ENCODE data around the gene GSTP1. TPM values are rescaled to one million over a fixed set of nuclear protein-coding genes. Genes with fewer than 3 reads are reported as not detected.

GSTP1 gene
- polyA plus RNA-seq, 1 donor (not counting 4 experiments of a cell fraction or from before 2014, with no cell fraction given), result 1,575 TPM

- no peaks in the 10 kb centered on the region for H3K9me1 ChIP-seq (ENCODE audit: control insufficient read depth, extremely low read depth, insufficient read depth, low read length)
- FAIRE-seq, result no peak
- no peak overlapping the region for H3K27ac ChIP-seq (ENCODE audit: control insufficient read depth, insufficient read depth, low read length)
- H2AFZ ChIP-seq (ENCODE audit: control insufficient read depth, low read length), result no peak overlapping the region
- no peaks in the 10 kb centered on the region for H3K36me3 ChIP-seq (ENCODE audit: control insufficient read depth in 2 of 2, extremely low read depth in 1 of 2, insufficient read depth in 2 of 2, low read length in 2 of 2)
- H3K79me2 ChIP-seq (ENCODE audit: control insufficient read depth, insufficient read depth, low read length), result no peaks in the 10 kb centered on the region
- H3K9me3 ChIP-seq (ENCODE audit: control insufficient read depth, low read depth, low read length), result no peaks in the 10 kb centered on the region
- no peaks in the 10 kb centered on the region for H4K20me1 ChIP-seq (ENCODE audit: control insufficient read depth, extremely low read depth, insufficient read depth, low read length)
- H3K4me3 ChIP-seq (ENCODE audit: control insufficient read depth in 2 of 3, extremely low read depth in 1 of 3, insufficient read depth in 2 of 3, low read depth in 1 of 3, low read length in 3 of 3), result no peak overlapping the region
- no peak overlapping the region for H3K4me2 ChIP-seq (ENCODE audit: control insufficient read depth, extremely low read depth, insufficient read depth, low read depth, low read length)
- no peaks in the 10 kb centered on the region for H3K27me3 ChIP-seq (ENCODE audit: control insufficient read depth, extremely low read depth, insufficient read depth, low read length)
- no peak for DNase-seq (ENCODE audit: low read depth, low spot score)
- dilution Hi-C loops (cut with MboI; ENCODE audit: extremely low pct_ligation_motif_present, low sequenced_read_pairs), result no loop called here
- no peak overlapping the region for H3K9ac ChIP-seq (ENCODE audit: control insufficient read depth, extremely low read depth, insufficient read depth, low read length)
- TF ChIP-seq EZH2 (IDR thresholded peaks at IDR 0.05; ENCODE audit: low read length) (no peak), CTCF (optimal IDR thresholded peaks at IDR 0.05 in 1 of 3, IDR thresholded peaks at IDR 0.05 in 1 of 3, conservative IDR thresholded peaks at IDR 0.05 in 1 of 3; ENCODE audit: extremely low read depth in 1 of 3, insufficient read depth in 2 of 3, low read length in 3 of 3) (no peak)
- H3K4me1 ChIP-seq (ENCODE audit: control insufficient read depth, extremely low read depth, insufficient read depth, low read length), result peaks cover 10% of the 10 kb centered on the region
Measured at GRCh38 chr11:67632982-67633755, 49.6 kb downstream of the GSTP1 start.

- FAIRE-seq, result no peak
- H3K36me3 ChIP-seq (ENCODE audit: control insufficient read depth in 2 of 2, extremely low read depth in 1 of 2, insufficient read depth in 2 of 2, low read length in 2 of 2), result no peaks in the 10 kb centered on the region
- TF ChIP-seq EZH2 (IDR thresholded peaks at IDR 0.05; ENCODE audit: low read length) (no peak), CTCF (optimal IDR thresholded peaks at IDR 0.05 in 1 of 3, IDR thresholded peaks at IDR 0.05 in 1 of 3, conservative IDR thresholded peaks at IDR 0.05 in 1 of 3; ENCODE audit: extremely low read depth in 1 of 3, insufficient read depth in 2 of 3, low read length in 3 of 3) (no peak)
- peaks cover 6% of the 10 kb centered on the region for H3K4me1 ChIP-seq (ENCODE audit: control insufficient read depth, extremely low read depth, insufficient read depth, low read length)
- no peak overlapping the region for H3K27ac ChIP-seq (ENCODE audit: control insufficient read depth, insufficient read depth, low read length)
- no peak overlapping the region for H2AFZ ChIP-seq (ENCODE audit: control insufficient read depth, low read length)
- no peak for DNase-seq (ENCODE audit: low read depth, low spot score)
- no peak overlapping the region for H3K4me2 ChIP-seq (ENCODE audit: control insufficient read depth, extremely low read depth, insufficient read depth, low read depth, low read length)
- H3K9me3 ChIP-seq (ENCODE audit: control insufficient read depth, low read depth, low read length), result no peaks in the 10 kb centered on the region
- dilution Hi-C loops (cut with MboI; ENCODE audit: extremely low pct_ligation_motif_present, low sequenced_read_pairs), result no loop called here
- no peak overlapping the region for H3K4me3 ChIP-seq (ENCODE audit: control insufficient read depth in 2 of 3, extremely low read depth in 1 of 3, insufficient read depth in 2 of 3, low read depth in 1 of 3, low read length in 3 of 3)
- no peaks in the 10 kb centered on the region for H4K20me1 ChIP-seq (ENCODE audit: control insufficient read depth, extremely low read depth, insufficient read depth, low read length)
- no peaks in the 10 kb centered on the region for H3K9me1 ChIP-seq (ENCODE audit: control insufficient read depth, extremely low read depth, insufficient read depth, low read length)
- no peak overlapping the region for H3K9ac ChIP-seq (ENCODE audit: control insufficient read depth, extremely low read depth, insufficient read depth, low read length)
- no peaks in the 10 kb centered on the region for H3K27me3 ChIP-seq (ENCODE audit: control insufficient read depth, extremely low read depth, insufficient read depth, low read length)
- no peaks in the 10 kb centered on the region for H3K79me2 ChIP-seq (ENCODE audit: control insufficient read depth, insufficient read depth, low read length)
Measured at GRCh38 chr11:67633758-67634365, 50.2 kb downstream of the GSTP1 start.

All from keratinocyte (primary cell).